Body of pancreas (tissue), 4 donors: ENCODE results near the gene CAMK1D.

Experiments
- POLR2A ChIP-seq, 3 donors: fragments of 450-650 bp; IDR thresholded peaks; one replicate each; pipeline ENCODE4 v1.6.1; 2016; ENCODE audit warnings: antibody characterized with exemption in 3 of 3, mild to moderate bottlenecking in 2 of 3
- TF ChIP-seq, protein P1 (sequence below), 7 experiments: fragments of 450-650 bp in 4 of 7; fragments of 200-600 bp in 3 of 7; sonication (generic) in 3 of 7; IDR thresholded peaks; one replicate each; pipeline ENCODE4 v1.5.1; 2016 to 2019; ENCODE audit warnings: antibody characterized with exemption in 7 of 7

DNA sequence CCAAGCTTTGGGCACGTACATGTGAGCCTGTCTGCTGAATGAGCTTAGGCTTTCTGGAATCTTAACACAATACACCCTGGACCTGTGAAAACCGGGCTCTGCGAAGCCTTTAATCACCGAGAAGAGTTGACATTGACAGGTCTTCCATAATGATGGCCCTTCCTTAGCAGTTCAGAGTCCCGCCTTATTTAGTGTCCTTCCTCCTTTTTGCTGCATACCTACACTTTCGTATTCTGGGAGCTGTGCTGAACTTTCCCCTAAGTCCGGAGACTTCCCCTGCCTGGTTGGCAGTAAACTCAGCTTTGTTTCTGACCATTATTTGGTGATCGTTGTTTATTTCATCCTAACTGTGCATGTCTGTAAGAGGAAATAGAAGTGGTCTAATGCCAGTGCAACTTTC is 212.0 kb downstream of the CAMK1D start:
- TF ChIP-seq, protein P1, sequence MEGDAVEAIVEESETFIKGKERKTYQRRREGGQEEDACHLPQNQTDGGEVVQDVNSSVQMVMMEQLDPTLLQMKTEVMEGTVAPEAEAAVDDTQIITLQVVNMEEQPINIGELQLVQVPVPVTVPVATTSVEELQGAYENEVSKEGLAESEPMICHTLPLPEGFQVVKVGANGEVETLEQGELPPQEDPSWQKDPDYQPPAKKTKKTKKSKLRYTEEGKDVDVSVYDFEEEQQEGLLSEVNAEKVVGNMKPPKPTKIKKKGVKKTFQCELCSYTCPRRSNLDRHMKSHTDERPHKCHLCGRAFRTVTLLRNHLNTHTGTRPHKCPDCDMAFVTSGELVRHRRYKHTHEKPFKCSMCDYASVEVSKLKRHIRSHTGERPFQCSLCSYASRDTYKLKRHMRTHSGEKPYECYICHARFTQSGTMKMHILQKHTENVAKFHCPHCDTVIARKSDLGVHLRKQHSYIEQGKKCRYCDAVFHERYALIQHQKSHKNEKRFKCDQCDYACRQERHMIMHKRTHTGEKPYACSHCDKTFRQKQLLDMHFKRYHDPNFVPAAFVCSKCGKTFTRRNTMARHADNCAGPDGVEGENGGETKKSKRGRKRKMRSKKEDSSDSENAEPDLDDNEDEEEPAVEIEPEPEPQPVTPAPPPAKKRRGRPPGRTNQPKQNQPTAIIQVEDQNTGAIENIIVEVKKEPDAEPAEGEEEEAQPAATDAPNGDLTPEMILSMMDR (IDR thresholded peaks at IDR 0.05): no peak
- no peak for TF ChIP-seq POLR2A (IDR thresholded peaks at IDR 0.05)
